ENCODE measurements around the gene TCEAL6.

GRCh38 chrX:102138064-102138463 lies 4.2 kb downstream of the TCEAL6 start:
- TF ChIP-seq POLR2A (IDR thresholded peaks at IDR 0.05; ENCODE audit: low read depth, low read length): no peak
- TF ChIP-seq, protein P1, sequence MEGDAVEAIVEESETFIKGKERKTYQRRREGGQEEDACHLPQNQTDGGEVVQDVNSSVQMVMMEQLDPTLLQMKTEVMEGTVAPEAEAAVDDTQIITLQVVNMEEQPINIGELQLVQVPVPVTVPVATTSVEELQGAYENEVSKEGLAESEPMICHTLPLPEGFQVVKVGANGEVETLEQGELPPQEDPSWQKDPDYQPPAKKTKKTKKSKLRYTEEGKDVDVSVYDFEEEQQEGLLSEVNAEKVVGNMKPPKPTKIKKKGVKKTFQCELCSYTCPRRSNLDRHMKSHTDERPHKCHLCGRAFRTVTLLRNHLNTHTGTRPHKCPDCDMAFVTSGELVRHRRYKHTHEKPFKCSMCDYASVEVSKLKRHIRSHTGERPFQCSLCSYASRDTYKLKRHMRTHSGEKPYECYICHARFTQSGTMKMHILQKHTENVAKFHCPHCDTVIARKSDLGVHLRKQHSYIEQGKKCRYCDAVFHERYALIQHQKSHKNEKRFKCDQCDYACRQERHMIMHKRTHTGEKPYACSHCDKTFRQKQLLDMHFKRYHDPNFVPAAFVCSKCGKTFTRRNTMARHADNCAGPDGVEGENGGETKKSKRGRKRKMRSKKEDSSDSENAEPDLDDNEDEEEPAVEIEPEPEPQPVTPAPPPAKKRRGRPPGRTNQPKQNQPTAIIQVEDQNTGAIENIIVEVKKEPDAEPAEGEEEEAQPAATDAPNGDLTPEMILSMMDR (IDR thresholded peaks at IDR 0.05; ENCODE audit: extremely low read depth in 1 of 2, insufficient read depth in 1 of 2, low read depth in 1 of 2, low read length in 2 of 2): no peak
- TF ChIP-seq, protein P2, sequence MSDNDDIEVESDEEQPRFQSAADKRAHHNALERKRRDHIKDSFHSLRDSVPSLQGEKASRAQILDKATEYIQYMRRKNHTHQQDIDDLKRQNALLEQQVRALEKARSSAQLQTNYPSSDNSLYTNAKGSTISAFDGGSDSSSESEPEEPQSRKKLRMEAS (IDR thresholded peaks at IDR 0.05; ENCODE audit: insufficient read depth, insufficient read length): no peak
- no peak for TF ChIP-seq POLR2AphosphoS5 (IDR thresholded peaks at IDR 0.05; ENCODE audit: insufficient read depth, low read depth, low read length)
- no peak for TF ChIP-seq EZH2 (IDR thresholded peaks at IDR 0.05; ENCODE audit: borderline replicate concordance, low read depth, low read length, severe bottlenecking)
- TF ChIP-seq JUN (IDR thresholded peaks at IDR 0.05; ENCODE audit: borderline replicate concordance, insufficient read depth, insufficient read length, low read depth): no peak
- no peak for TF ChIP-seq FOS (IDR thresholded peaks at IDR 0.05; ENCODE audit: borderline replicate concordance, insufficient read depth, low read length)

All from endothelial cell of umbilical vein (primary cell).